HL-60 (cell line): ENCODE measurements around the gene GOLGA8B.

Experiments used
- TF ChIP-seq, protein P1 (sequence below): IDR thresholded peaks from one replicate; pipeline ENCODE4 v1.5.1; 2011; ENCODE audit warnings: low read length, control low read depth, inconsistent platforms; ENCODE audit not compliant: insufficient read depth
- TF ChIP-seq, protein P2 (sequence below): IDR thresholded peaks from 2 replicates; pipeline ENCODE4 v1.6.1; 2012; ENCODE audit warnings: low read depth; ENCODE audit not compliant: insufficient replicate concordance

DNA sequence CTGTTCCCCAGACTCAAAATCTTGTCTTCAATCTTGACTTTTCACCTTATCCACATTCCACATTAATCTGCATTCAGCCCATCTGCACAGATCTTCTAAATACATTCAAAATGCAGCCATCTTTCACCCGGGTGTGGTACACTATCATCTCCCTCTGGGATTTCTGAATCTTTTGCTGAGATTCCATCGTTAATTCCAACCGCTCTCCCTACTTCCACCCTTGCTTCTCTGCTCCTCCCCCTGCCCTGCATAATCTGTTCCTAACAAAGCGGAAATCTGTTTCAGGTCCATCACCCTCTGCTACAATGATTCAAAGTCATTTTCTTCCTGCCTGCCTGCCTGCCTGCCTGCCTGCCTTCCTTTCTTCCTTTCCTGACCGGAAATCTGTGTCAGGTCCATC is 7.9 kb upstream of the GOLGA8B start:
- TF ChIP-seq, protein P1, sequence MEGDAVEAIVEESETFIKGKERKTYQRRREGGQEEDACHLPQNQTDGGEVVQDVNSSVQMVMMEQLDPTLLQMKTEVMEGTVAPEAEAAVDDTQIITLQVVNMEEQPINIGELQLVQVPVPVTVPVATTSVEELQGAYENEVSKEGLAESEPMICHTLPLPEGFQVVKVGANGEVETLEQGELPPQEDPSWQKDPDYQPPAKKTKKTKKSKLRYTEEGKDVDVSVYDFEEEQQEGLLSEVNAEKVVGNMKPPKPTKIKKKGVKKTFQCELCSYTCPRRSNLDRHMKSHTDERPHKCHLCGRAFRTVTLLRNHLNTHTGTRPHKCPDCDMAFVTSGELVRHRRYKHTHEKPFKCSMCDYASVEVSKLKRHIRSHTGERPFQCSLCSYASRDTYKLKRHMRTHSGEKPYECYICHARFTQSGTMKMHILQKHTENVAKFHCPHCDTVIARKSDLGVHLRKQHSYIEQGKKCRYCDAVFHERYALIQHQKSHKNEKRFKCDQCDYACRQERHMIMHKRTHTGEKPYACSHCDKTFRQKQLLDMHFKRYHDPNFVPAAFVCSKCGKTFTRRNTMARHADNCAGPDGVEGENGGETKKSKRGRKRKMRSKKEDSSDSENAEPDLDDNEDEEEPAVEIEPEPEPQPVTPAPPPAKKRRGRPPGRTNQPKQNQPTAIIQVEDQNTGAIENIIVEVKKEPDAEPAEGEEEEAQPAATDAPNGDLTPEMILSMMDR = no peak
- TF ChIP-seq, protein P2, sequence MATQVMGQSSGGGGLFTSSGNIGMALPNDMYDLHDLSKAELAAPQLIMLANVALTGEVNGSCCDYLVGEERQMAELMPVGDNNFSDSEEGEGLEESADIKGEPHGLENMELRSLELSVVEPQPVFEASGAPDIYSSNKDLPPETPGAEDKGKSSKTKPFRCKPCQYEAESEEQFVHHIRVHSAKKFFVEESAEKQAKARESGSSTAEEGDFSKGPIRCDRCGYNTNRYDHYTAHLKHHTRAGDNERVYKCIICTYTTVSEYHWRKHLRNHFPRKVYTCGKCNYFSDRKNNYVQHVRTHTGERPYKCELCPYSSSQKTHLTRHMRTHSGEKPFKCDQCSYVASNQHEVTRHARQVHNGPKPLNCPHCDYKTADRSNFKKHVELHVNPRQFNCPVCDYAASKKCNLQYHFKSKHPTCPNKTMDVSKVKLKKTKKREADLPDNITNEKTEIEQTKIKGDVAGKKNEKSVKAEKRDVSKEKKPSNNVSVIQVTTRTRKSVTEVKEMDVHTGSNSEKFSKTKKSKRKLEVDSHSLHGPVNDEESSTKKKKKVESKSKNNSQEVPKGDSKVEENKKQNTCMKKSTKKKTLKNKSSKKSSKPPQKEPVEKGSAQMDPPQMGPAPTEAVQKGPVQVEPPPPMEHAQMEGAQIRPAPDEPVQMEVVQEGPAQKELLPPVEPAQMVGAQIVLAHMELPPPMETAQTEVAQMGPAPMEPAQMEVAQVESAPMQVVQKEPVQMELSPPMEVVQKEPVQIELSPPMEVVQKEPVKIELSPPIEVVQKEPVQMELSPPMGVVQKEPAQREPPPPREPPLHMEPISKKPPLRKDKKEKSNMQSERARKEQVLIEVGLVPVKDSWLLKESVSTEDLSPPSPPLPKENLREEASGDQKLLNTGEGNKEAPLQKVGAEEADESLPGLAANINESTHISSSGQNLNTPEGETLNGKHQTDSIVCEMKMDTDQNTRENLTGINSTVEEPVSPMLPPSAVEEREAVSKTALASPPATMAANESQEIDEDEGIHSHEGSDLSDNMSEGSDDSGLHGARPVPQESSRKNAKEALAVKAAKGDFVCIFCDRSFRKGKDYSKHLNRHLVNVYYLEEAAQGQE = no peak
